ENCODE data around the gene ZNF724. TPM values are rescaled to one million over a fixed set of nuclear protein-coding genes. Genes with fewer than 3 reads are reported as not detected.
"Not testable (repeated sequence)": the region's sequence is repeated elsewhere in the genome, so short reads cannot be mapped to it uniquely, and the experiment has no call there.

Gene ZNF724
- total RNA-seq, 1 donor from 2014 or later: 3.4 TPM

DNA sequence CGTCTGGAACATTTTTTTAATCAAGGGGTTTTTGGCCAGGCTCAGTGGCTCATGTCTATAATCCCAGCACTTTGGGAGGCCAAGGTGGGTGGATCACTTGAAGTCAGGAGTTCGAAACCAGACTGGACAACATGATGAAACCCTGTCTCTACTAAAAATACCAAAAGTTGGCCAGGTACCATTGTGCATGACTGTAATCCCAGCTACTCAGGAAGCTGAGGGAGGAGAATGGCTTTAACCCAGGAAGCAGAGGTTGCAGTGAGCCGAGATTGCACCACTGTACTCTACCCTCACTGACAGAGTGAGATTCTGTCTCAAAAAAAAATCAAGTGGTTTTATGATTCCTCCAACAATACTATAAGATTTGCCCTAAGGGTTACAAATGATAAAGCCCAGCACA is 3.1 kb upstream of the ZNF724 start:
- DNase-seq (ENCODE audit: low spot score): not testable (repeated sequence)

GRCh38 chr19:23241419-23241818 is 8.8 kb downstream of the ZNF724 start:
- no peak for DNase-seq (ENCODE audit: low spot score)

GRCh38 chr19:23222998-23223652 is 27.1 kb downstream of the ZNF724 start:
- DNase-seq (ENCODE audit: low spot score): no peak

- no peak for DNase-seq (ENCODE audit: low spot score)
These were observed 46.3 kb downstream of the ZNF724 start for GRCh38 chr19:23203841-23204344.

GRCh38 chr19:23190341-23190740 is 59.9 kb downstream of the ZNF724 start:
- no peak for DNase-seq (ENCODE audit: low spot score)

GRCh38 chr19:23183251-23183650 is 66.9 kb downstream of the ZNF724 start:
- no peak for DNase-seq (ENCODE audit: low spot score)

Other genes with a start within 250 kb of the ZNF724 start
- 2.9 TPM for gene ZNF728, start 247.2 kb downstream of the ZNF724 start, total RNA-seq
- 3.3 TPM for gene ZNF730, start 133.4 kb downstream of the ZNF724 start, total RNA-seq
- gene ZNF91, start 145.1 kb upstream of the ZNF724 start, total RNA-seq: 256 TPM

Measured in ureter (tissue), 1 donor.